Retina (tissue), 1 donor: ENCODE data around the gene C2orf92.

ENCODE experiments used
- DNase-seq: peaks from one replicate; pipeline ENCODE4 v3.0.0-alpha.2; 2016

Gene C2orf92

GRCh38 chr2:97714950-97715652, 45.6 kb downstream of the C2orf92 start:
- DNase-seq: no peak

GRCh38 chr2:97715951-97716694, 46.6 kb downstream of the C2orf92 start:
- no peak for DNase-seq

- no peak for DNase-seq
Observed at GRCh38 chr2:97716695-97717612, 47.4 kb downstream of the C2orf92 start.

- no peak for DNase-seq
Observed at GRCh38 chr2:97717613-97717995, 48.1 kb downstream of the C2orf92 start.

GRCh38 chr2:97718051-97718882, 48.8 kb downstream of the C2orf92 start:
- DNase-seq: no peak

GRCh38 chr2:97718942-97719341, 49.4 kb downstream of the C2orf92 start:
- no peak for DNase-seq

GRCh38 chr2:97719362-97720155, 50.0 kb downstream of the C2orf92 start:
- DNase-seq: no peak

GRCh38 chr2:97720746-97721145, 51.2 kb downstream of the C2orf92 start:
- DNase-seq: no peak

- no peak for DNase-seq
Observed at GRCh38 chr2:97722227-97722626, 52.7 kb downstream of the C2orf92 start.

GRCh38 chr2:97723156-97724072, 53.9 kb downstream of the C2orf92 start:
- DNase-seq: no peak

- DNase-seq: no peak
Observed at GRCh38 chr2:97724073-97724410, 54.5 kb downstream of the C2orf92 start.

GRCh38 chr2:97724501-97724900, 55.0 kb downstream of the C2orf92 start:
- DNase-seq: no peak

GRCh38 chr2:97724946-97725688, 55.6 kb downstream of the C2orf92 start:
- DNase-seq: no peak

- DNase-seq: no peak
Observed at GRCh38 chr2:97726261-97727064, 57.0 kb downstream of the C2orf92 start.

GRCh38 chr2:97727296-97727695, 57.8 kb downstream of the C2orf92 start:
- DNase-seq: no peak

GRCh38 chr2:97728091-97728731, 58.7 kb downstream of the C2orf92 start:
- DNase-seq: no peak

- no peak for DNase-seq
Observed at GRCh38 chr2:97730245-97730644, 60.7 kb downstream of the C2orf92 start.

- no peak for DNase-seq
Observed at GRCh38 chr2:97731274-97732020, 61.9 kb downstream of the C2orf92 start.
